CD4-positive, alpha-beta T cell (primary cell): ENCODE results near the gene SEC31B. TPM values are rescaled to one million over a fixed set of nuclear protein-coding genes. Genes with fewer than 3 reads are reported as not detected.

ENCODE experiments used
- ATAC-seq: fragments of 200-7000 bp; cut with Tn5 transposase; one replicate; pipeline ENCODE4 v1.10.0; 2022; ENCODE audit warnings: mild to moderate bottlenecking; ENCODE audit not compliant: poor library complexity
- CTCF ChIA-PET: fragments of 350-600 bp; sonication (Branson Sonifier 250); formaldehyde crosslinking; loops from one replicate; lab custom pipeline; 2021; ENCODE audit warnings: antibody characterized with exemption, inconsistent platforms; lab: Charles Lee
- POLR2A ChIA-PET: fragments of 350-600 bp; sonication (Branson Sonifier 250); formaldehyde crosslinking; loops from one replicate; lab custom pipeline; 2021; ENCODE audit warnings: antibody characterized with exemption, inconsistent platforms; lab: Charles Lee
- DNase-seq, 14 experiments: peaks; one replicate each; pipeline ENCODE4 v3.0.0-alpha.2; 2013 to 2020; ENCODE audit warnings: mixed read lengths in 2 of 14
- H3K27ac ChIP-seq, 2 donors: one replicate each; pipeline versions ENCODE4 v1.5.1 to v1.7.0; 2013; ENCODE audit warnings: low read length in 2 of 2, low read depth in 1 of 2, mild to moderate bottlenecking in 1 of 2
- H3K27me3 ChIP-seq, 2 experiments: 1 replicate in 1 of 2; 2 replicates in 1 of 2; pipeline versions ENCODE4 v1.6.1 to v1.7.0; 2013; ENCODE audit warnings: low read length in 2 of 2, control low read depth in 1 of 2, mild to moderate bottlenecking in 1 of 2, moderate library complexity in 1 of 2; ENCODE audit not compliant: insufficient read depth in 2 of 2, control insufficient read depth in 1 of 2
- H3K36me3 ChIP-seq: one replicate; pipeline ENCODE4 v1.6.1; 2013; ENCODE audit warnings: low read length, control low read depth; ENCODE audit not compliant: insufficient read depth
- H3K4me1 ChIP-seq: one replicate; pipeline ENCODE4 v1.6.1; 2013; ENCODE audit warnings: low read length, control low read depth; ENCODE audit not compliant: insufficient read depth
- H3K4me3 ChIP-seq: one replicate; pipeline ENCODE4 v1.5.1; 2013; ENCODE audit warnings: mild to moderate bottlenecking, low read length, moderate library complexity
- H3K9me3 ChIP-seq, 2 experiments: 1 replicate in 1 of 2; 2 replicates in 1 of 2; pipeline versions ENCODE4 v1.6.1 to v1.7.0; 2013; ENCODE audit warnings: low read length in 2 of 2, mild to moderate bottlenecking in 2 of 2, control low read depth in 1 of 2, moderate library complexity in 1 of 2; ENCODE audit not compliant: control insufficient read depth in 1 of 2, insufficient read depth in 1 of 2
- H3K27ac Mint-ChIP-seq: one replicate; pipeline ENCODE4 v1.8.0; 2020; ENCODE audit warnings: mixed read lengths
- H3K27me3 Mint-ChIP-seq: one replicate; pipeline ENCODE4 v1.8.0; 2021; ENCODE audit warnings: mixed read lengths
- H3K36me3 Mint-ChIP-seq: one replicate; pipeline ENCODE4 v1.8.0; 2021; ENCODE audit warnings: low read depth, mixed read lengths
- H3K4me1 Mint-ChIP-seq: one replicate; pipeline ENCODE4 v1.8.0; 2021; ENCODE audit warnings: low read depth, mixed read lengths
- H3K4me3 Mint-ChIP-seq: one replicate; pipeline ENCODE4 v1.8.0; 2020; ENCODE audit warnings: mild to moderate bottlenecking, mixed read lengths
- H3K9me3 Mint-ChIP-seq: one replicate; pipeline ENCODE4 v1.8.0; 2020; ENCODE audit warnings: mixed read lengths
- CTCF ChIP-seq: fragments of 200-600 bp; IDR thresholded peaks from one replicate; pipeline ENCODE4 v1.8.0; 2022; ENCODE audit warnings: antibody characterized with exemption, mild to moderate bottlenecking
- intact Hi-C, 2 experiments: fragments of 100-400 bp; cut with DNase I in 1 of 2; cut with micrococcal nuclease in 1 of 2; formaldehyde crosslinking; loops; one replicate each; pipeline versions ENCODE4 v1.15.1 to v1.9.0; 2023 to 2025; cut with DNase I, micrococcal nuclease
- total RNA-seq, 174 experiments: library from RNA in 2 of 174; stranded (reverse) in 2 of 174; gene quantifications; one replicate each; pipeline ENCODE4 v1.2.3 and lab custom pipeline; 2021 to 2026

Gene SEC31B
- total RNA-seq, 2 experiments from 2014 or later, result 49.2 to 52.1 TPM

- DNase-seq (no peak), ATAC-seq (no peak)
- H3K9me3 ChIP-seq, result no peaks in the 10 kb centered on the region
- H3K4me3 Mint-ChIP-seq, result peak overlapping the region; percentile 47
- no peaks in the 10 kb centered on the region for H3K9me3 Mint-ChIP-seq
- H3K36me3 Mint-ChIP-seq, result peaks cover 24% of the 10 kb centered on the region
- H3K4me1 ChIP-seq, result peaks cover 44% of the 10 kb centered on the region
- intact Hi-C loops, result loop anchor here in 1 of 2 experiments (5.0 to 10.0 kb wide), 2 partner anchors 799 to 823 kb away; partner anchors contain the start of genes BTRC, COX15 and CUTC
- ChIA-PET CTCF (interaction anchor here (1.6 kb wide), 1 partner anchor 30 kb away, joined by 5 read pairs; no protein-coding TSS in a partner anchor), POLR2A (no interaction called here)
- H3K27ac Mint-ChIP-seq, result no peak overlapping the region
- no peak overlapping the region for H3K27ac ChIP-seq
- peaks cover 29% of the 10 kb centered on the region for H3K4me1 Mint-ChIP-seq
- H3K27me3 ChIP-seq, result no peaks in the 10 kb centered on the region
- no peak for TF ChIP-seq CTCF
- no peak overlapping the region for H3K4me3 ChIP-seq
- no peaks in the 10 kb centered on the region for H3K27me3 Mint-ChIP-seq
- H3K36me3 ChIP-seq, result peaks cover 8% of the 10 kb centered on the region
Measured at GRCh38 chr10:100531761-100532160, 12.1 kb upstream of the SEC31B start.

- Histone ChIP-seq H3K4me1 (peaks cover 39% of the 10 kb centered on the region), H3K9me3 (no peaks in the 10 kb centered on the region), H3K27ac (peak within 1 kb of the TSS; percentile 71 to 80), H3K27me3 (no peaks in the 10 kb centered on the region), H3K36me3 (peaks cover 29% of the 10 kb centered on the region), H3K4me3 (peak within 1 kb of the TSS; percentile 96)
- Mint-ChIP-seq H3K36me3 (peaks cover 45% of the 10 kb centered on the region), H3K9me3 (no peaks in the 10 kb centered on the region), H3K27me3 (no peaks in the 10 kb centered on the region), H3K4me1 (peaks cover 38% of the 10 kb centered on the region), H3K4me3 (peak within 1 kb of the TSS; percentile 90), H3K27ac (peak within 1 kb of the TSS; percentile 86)
- DNase-seq (peak; percentile 82 to 92 (median 84)), ATAC-seq (peak; percentile 81)
- ChIA-PET CTCF (interaction anchor here (1.0 to 3.5 kb wide), 3 partner anchors 11 to 20 kb away, joined by 3 to 21 read pairs (median 3); no protein-coding TSS in a partner anchor), POLR2A (interaction anchor here (0.9 to 2.1 kb wide), 4 partner anchors 11 to 48 kb away, joined by 3 to 7 read pairs (median 5); no protein-coding TSS in a partner anchor)
- intact Hi-C loops, result loop anchor here in 1 of 2 experiments (2.0 to 10.0 kb wide), 3 partner anchors 243 to 825 kb away; partner anchors contain the start of genes BLOC1S2, BTRC, COX15 and CUTC
- no peak for TF ChIP-seq CTCF
Measured at GRCh38 chr10:100529475-100530298, 10.0 kb upstream of the SEC31B start, which contains the start of gene NDUFB8. Gene NDUFB8, minus strand, starts transcription at chr10:100529871. Its CDS starts 20 bp downstream, at chr10:100529851.

GRCh38 chr10:100528921-100529474, 9.3 kb upstream of the SEC31B start:
- H3K4me1 Mint-ChIP-seq, result peaks cover 41% of the 10 kb centered on the region
- H3K36me3 Mint-ChIP-seq, result peaks cover 52% of the 10 kb centered on the region

More at GRCh38 chr10:100528921-100529474, 9.3 kb upstream of the SEC31B start:
- ChIA-PET POLR2A (interaction anchor here (0.6 to 2.1 kb wide), 6 partner anchors 10 to 796 kb away, joined by 3 to 7 read pairs (median 5); no protein-coding TSS in a partner anchor), CTCF (interaction anchor here (0.8 to 3.5 kb wide), 3 partner anchors 10 to 324 kb away, joined by 4 to 21 read pairs (median 9); no protein-coding TSS in a partner anchor)
- intact Hi-C loops, result loop anchor here in 1 of 2 experiments (2.0 kb wide), 1 partner anchor 242 kb away; the partner anchor contains the start of gene BLOC1S2
- peaks cover 39% of the 10 kb centered on the region for H3K4me1 ChIP-seq
- no peaks in the 10 kb centered on the region for H3K9me3 ChIP-seq
- H3K27ac ChIP-seq, result peak overlapping the region; percentile 71 to 80
- no peak for TF ChIP-seq CTCF
- H3K9me3 Mint-ChIP-seq, result no peaks in the 10 kb centered on the region
- DNase-seq (peak in 1 of 14 experiments; percentile 14), ATAC-seq (peak; percentile 12)
- H3K4me3 ChIP-seq, result peak overlapping the region; percentile 96
- peaks cover 35% of the 10 kb centered on the region for H3K36me3 ChIP-seq
- H3K4me3 Mint-ChIP-seq, result peak overlapping the region; percentile 90
- H3K27me3 Mint-ChIP-seq, result no peaks in the 10 kb centered on the region
- H3K27me3 ChIP-seq, result no peaks in the 10 kb centered on the region
- H3K27ac Mint-ChIP-seq, result peak overlapping the region; percentile 86
